ENCODE data around the gene ITGA4. TPM values are rescaled to one million over a fixed set of nuclear protein-coding genes. Genes with fewer than 3 reads are reported as not detected.

Gene ITGA4
- 17.6 and 37.3 TPM in 2 replicates for polyA plus RNA-seq (2011; rRNA removed)
- polyA minus RNA-seq (2011; rRNA and poly(A)+ RNA removed), result 28.8 and 31.0 TPM in 2 replicates

DNA sequence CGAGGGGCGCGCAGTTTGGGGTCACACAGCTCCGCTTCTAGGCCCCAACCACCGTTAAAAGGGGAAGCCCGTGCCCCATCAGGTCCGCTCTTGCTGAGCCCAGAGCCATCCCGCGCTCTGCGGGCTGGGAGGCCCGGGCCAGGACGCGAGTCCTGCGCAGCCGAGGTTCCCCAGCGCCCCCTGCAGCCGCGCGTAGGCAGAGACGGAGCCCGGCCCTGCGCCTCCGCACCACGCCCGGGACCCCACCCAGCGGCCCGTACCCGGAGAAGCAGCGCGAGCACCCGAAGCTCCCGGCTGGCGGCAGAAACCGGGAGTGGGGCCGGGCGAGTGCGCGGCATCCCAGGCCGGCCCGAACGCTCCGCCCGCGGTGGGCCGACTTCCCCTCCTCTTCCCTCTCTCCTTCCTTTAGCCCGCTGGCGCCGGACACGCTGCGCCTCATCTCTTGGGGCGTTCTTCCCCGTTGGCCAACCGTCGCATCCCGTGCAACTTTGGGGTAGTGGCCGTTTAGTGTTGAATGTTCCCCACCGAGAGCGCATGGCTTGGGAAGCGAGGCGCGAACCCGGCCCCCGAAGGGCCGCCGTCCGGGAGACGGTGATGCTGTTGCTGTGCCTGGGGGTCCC, at the start of gene ITGA4:
Gene ITGA4 (plus strand): TSS at position 266 of the 620 bp plus-strand sequence. CDS start 269 bp downstream, at position 535.
- H3K4me3 ChIP-seq (ENCODE audit: low read depth, low read length), result peak within 1 kb of the TSS; percentile 69
- TF ChIP-seq CTCF (IDR thresholded peaks at IDR 0.05; ENCODE audit: insufficient read depth, low read depth, low read length), result peak; percentile 72
- no peaks in the 10 kb centered on the region for H3K27me3 ChIP-seq (ENCODE audit: control insufficient read depth, insufficient read depth, low read length)
- CTCF ChIA-PET, result interaction anchor here (0.6 to 4.1 kb wide), 23 partner anchors 9 to 379 kb away, joined by 3 to 40 read pairs (median 4); no protein-coding TSS in a partner anchor
- H3K36me3 ChIP-seq (ENCODE audit: control insufficient read depth, insufficient read depth, low read length), result no peaks in the 10 kb centered on the region
- no peak for DNase-seq (ENCODE audit: low read depth)
- POLR2A ChIA-PET, result no interaction called here

DNA sequence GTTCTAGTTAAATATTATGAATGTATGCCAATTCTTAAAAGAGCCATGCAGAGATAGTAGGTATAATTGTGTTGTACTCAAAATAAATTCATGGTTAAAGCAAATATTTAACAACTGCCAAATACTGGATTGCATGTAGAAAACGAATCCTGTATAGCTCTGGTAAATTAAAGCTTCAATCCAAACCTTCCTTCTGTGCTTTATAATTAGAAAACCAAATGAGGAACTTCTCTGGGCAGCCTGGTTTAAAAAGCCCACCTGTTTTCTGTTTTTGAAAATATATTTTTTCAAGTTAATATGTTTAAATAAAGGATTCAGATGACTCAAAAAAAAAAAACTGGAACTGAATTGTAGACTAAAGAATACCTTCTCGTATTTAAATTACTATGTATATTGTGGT, 48.3 kb upstream of the ITGA4 start:
- Histone ChIP-seq H3K4me3 (ENCODE audit: low read depth, low read length) (no peak overlapping the region), H3K36me3 (ENCODE audit: control insufficient read depth, insufficient read depth, low read length) (no peaks in the 10 kb centered on the region), H3K27me3 (ENCODE audit: control insufficient read depth, insufficient read depth, low read length) (no peaks in the 10 kb centered on the region)
- no peak for DNase-seq (ENCODE audit: low read depth)
- TF ChIP-seq CTCF (IDR thresholded peaks at IDR 0.05; ENCODE audit: insufficient read depth, low read depth, low read length), result no peak
- ChIA-PET CTCF (no interaction called here), POLR2A (no interaction called here)

DNA sequence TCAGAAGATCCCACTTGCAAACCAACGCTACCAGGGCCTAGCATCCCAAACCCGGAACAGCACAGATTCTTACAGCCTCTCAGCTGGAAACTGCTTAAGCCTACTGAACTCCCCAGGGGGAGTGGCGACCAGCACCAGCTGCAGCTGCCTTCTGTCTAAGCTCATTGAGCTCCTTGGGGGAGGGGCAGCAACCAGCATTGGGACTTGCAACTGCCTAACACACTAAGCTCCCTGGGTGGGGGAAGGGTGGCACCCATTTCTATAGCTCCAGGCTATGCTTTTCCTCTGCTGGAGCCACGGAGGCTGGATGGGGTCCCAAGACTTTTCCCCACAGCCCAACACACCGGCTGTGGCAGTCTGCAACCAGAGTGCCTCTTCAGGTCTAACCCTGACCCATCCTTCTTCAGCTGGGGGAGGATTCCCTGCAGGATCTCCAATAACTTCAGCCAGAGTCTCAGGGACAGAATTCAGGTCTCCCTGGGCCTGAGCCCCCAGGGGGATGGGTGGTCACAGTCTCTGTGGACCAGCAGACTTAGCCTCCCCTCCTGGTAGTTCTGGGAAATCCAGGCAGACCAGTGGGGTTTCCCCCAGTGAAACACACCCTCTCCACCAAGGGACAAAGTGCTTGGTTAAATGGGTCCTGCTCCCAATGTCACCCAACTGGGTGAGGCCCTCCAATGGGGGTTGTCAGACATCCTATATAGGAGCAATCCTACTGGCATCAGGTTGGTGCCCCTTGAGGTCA, 45.9 kb upstream of the ITGA4 start:
- POLR2A ChIA-PET, result no interaction called here
- Histone ChIP-seq H3K4me3 (ENCODE audit: low read depth, low read length) (no peak overlapping the region), H3K27me3 (ENCODE audit: control insufficient read depth, insufficient read depth, low read length) (no peaks in the 10 kb centered on the region), H3K36me3 (ENCODE audit: control insufficient read depth, insufficient read depth, low read length) (no peaks in the 10 kb centered on the region)
- no peak for TF ChIP-seq CTCF (IDR thresholded peaks at IDR 0.05; ENCODE audit: insufficient read depth, low read depth, low read length)
- CTCF ChIA-PET, result no interaction called here
- DNase-seq (ENCODE audit: low read depth), result no peak

DNA sequence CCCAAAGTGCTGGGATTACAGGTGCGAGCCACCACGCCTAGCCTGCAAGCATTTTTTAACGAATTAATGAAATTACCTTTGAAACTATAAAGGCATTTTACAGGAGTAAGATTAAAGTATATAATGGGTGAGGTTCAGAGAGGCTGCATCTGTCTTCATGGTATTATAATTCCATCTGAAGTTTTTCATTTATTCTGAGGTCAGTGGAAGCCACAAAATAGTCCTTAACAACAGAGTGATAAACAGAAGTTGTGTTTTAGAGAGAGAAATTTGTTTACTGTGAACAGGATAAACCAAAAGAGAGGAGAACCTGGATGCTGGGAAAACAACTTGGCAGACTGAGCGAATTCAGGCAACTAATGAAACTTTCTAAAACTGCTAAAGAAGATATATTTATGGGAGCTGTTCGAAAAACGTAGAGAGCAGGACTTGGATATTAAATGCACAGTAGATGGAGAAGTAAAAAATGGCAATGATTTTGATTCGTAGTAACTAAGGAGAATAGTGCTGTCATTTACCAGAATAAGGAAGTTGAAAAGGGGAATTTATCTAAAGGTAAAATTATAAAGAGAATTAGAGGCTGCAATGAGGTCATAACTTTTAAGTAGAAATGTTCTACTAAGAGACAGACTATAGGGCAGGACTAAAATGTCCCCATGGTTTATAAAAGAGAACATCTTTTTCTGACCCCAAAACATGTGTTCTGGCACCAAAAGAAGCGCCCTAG, 37.9 kb upstream of the ITGA4 start:
- H3K36me3 ChIP-seq (ENCODE audit: control insufficient read depth, insufficient read depth, low read length), result no peaks in the 10 kb centered on the region
- H3K27me3 ChIP-seq (ENCODE audit: control insufficient read depth, insufficient read depth, low read length), result no peaks in the 10 kb centered on the region
- no peak overlapping the region for H3K4me3 ChIP-seq (ENCODE audit: low read depth, low read length)
- TF ChIP-seq CTCF (IDR thresholded peaks at IDR 0.05; ENCODE audit: insufficient read depth, low read depth, low read length), result no peak
- no peak for DNase-seq (ENCODE audit: low read depth)
- ChIA-PET POLR2A (no interaction called here), CTCF (no interaction called here)
